T-helper 9 cell (primary cell): ENCODE measurements around the gene ZBTB8OS.

Source experiments
- DNase-seq: peaks from one replicate; pipeline ENCODE4 v3.0.0-alpha.2; 2020

Gene ZBTB8OS

DNA sequence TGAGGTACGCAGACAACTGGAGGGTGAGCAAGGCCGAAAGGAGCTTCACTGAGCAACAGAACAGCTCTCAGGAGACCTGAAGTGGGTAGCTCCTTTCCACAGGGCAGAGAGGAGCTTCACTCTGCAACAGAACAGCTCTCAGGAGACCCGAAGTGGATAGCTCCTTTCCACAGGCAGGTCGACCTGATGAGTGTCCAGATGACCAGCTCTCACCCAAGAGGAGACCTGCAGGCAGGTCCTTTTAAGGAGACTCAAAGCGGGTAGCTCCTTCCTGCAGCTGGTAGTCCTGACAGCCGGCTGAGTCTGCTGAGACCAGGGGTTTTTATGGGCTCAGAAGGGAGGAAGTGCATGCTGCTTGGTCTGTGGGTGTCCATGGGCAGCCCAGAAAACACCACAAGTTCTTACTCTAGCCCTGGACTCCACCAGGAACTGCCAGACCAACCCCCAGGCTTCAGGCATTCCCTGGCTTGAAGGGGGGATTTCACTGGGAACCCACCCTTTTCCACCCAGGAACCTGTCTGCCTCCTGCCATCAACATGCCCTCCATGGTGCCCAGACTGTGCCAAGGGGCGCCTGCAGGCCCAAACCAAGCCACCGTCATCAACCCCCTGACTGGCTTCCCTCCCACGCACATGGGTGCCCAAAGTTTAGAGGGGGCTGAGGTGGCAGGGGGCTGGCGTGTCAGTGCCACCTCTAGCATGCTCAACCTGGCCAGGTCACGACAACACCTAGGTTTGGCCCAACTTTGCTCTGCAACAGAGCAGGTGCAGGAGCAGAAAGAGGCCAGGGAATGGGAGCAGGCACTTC lies 43.6 kb downstream of the ZBTB8OS start:
- DNase-seq, result no peak

DNA sequence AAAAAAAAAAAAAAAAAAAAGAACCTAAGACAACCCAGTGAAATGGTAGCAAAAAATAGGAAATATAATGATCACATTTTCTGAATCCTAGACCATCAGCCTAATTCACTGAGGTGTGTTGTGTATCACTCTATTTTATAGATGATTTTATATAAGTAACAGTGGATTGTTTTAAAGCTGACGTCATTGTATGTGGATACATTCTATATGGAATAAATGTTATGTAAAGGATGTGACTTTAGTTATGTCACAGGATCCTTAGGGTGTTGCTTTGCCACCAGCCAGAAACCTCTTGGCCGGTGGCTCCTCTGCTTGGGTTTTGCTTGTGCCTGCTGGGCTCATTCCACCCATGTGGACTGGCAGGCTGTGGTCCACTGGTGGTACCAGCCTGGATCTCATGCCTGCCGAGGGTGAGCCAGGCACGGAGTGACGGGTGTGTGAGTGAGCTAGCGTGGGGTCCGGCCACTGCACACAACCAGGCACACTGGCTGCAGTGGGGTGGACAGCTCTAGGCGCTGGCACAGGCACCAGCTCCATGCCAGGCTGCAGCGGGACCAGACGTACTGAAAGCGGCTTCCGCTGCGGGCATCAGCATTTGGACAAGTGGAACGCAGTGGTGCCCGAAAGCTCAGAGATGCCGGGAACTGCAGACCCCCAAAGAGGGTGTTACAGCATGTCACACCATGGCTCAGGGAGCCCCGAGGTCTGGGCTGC lies 44.5 kb downstream of the ZBTB8OS start:
- DNase-seq, result no peak

DNA sequence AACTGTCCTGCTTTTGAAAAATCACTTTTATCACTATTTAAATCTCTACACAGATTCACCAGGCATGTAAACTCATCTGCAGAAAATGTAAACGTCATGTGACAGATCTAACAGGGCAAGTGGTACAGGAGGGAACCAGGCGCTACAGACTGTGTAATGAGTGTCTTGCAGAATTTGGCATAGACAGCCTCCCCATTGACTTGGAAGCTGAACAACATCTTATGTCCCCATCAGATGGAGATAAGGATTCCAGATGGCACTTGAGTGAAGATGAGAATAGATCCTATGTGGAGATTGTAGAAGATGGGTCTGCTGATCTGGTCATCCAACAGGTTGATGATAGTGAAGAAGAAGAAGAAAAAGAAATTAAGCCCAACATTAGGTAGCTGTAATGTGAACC lies 50.3 kb downstream of the ZBTB8OS start:
- no peak for DNase-seq

DNA sequence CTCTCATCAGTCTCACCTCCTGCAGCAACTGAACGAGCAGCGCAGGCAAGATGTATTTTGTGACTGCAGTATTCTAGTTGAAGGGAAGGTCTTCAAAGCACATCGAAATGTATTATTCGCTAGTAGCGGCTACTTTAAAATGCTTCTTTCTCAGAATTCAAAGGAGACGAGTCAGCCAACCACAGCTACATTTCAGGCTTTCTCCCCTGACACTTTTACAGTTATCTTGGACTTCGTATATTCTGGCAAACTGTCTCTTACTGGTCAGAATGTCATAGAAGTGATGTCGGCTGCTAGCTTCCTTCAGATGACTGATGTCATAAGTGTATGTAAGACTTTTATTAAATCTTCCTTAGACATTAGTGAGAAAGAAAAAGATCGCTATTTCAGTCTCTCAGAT lies 57.4 kb downstream of the ZBTB8OS start:
- DNase-seq, result no peak

DNA sequence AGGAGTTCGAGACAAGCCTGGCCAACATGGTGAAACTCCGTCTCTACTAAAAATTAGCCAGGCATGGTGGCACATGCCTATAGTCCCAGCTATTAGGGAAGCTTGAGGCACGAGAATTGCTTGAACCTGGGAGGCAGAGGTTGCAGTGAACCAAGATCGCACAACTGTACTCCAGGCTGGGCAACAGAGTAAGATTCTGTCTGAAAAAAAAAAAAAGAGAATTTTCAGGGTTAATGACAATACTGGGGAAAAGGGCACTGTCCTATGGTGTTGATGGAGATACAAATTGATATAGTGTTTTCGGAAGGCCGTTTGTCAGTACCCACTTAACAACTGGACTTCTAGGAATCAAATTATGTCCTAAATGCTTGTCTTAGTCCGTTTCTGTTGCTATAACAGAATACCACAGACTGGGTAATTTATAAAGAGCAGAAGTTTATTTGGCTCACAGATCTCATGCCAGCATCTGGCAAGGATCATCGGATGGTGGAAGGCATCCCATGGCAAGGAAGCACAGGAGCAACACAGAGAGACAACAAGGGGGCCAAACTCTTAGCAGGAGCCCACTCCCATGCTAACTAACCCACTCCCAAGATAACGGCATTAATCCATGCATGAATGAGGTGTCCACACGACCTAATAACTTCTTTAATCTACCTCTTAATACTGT lies 69.9 kb downstream of the ZBTB8OS start:
- no peak for DNase-seq
